NB4 (cell line): ENCODE measurements around the gene RIIAD1.

Experiments used
- DNase-seq: peaks from one replicate; pipeline ENCODE4 v3.0.0; 2010; ENCODE audit warnings: low read depth
- H3K4me3 ChIP-seq: one replicate; pipeline ENCODE4 v1.5.1; 2011; ENCODE audit warnings: mild to moderate bottlenecking, low read depth, low read length, moderate library complexity
- MAX ChIP-seq: IDR thresholded peaks from 2 replicates; pipeline ENCODE4 v1.6.1; 2011; ENCODE audit warnings: low read depth, low read length
- MYC ChIP-seq: IDR thresholded peaks from 2 replicates; pipeline ENCODE4 v1.6.1; 2011; ENCODE audit warnings: low read depth, low read length
- POLR2A ChIP-seq: IDR thresholded peaks from 2 replicates; pipeline ENCODE4 v1.6.1; 2011; ENCODE audit warnings: mild to moderate bottlenecking; ENCODE audit not compliant: insufficient read length; ENCODE audit errors: extremely low read depth
- TF ChIP-seq, protein P1 (sequence below): IDR thresholded peaks from one replicate; pipeline ENCODE4 v1.5.1; 2012; ENCODE audit warnings: low read depth, low read length

Gene RIIAD1

DNA sequence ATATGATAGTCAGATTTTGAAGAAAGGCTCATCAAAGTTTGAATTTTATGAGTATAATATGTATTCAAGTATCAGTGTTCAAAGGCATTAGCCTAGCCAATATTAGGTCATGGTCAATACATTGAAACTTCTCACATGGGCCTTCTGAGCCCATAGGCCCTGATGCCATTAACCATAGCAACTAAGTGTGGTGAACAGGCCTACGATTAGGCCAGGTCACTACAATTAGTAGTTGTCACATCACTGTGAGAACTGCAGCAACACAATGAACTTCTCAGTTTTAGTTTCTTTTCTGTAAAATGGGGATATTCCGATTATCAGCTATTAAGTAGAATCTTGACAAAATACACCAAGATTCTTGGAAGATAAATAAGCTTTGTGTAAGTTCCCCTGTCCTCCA, 34.8 kb upstream of the RIIAD1 start:
- DNase-seq: no peak
- H3K4me3 ChIP-seq: no peak overlapping the region
- no peak for TF ChIP-seq MYC

GRCh38 chr1:151689494-151689893, 31.8 kb upstream of the RIIAD1 start:
- DNase-seq: no peak
- no peak for TF ChIP-seq MYC
- H3K4me3 ChIP-seq: no peak overlapping the region

DNA sequence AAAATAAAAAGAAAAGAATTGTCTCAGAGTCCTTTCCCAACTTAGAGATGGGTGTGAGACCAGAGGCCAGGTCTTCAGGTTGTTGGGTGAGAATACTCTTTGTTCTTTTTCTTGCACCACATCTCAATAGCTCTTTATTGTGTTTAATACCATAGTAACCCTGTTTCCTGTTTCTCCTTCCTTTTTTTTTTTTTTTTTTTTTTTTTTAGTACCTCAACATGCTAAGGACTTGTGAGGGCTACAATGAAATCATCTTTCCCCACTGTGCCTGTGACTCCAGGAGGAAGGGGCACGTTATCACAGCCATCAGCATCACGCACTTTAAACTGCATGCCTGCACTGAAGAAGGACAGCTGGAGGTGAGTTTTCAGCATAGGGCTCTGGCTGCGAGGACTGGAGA, 29.1 kb upstream of the RIIAD1 start:
- TF ChIP-seq, protein P1, sequence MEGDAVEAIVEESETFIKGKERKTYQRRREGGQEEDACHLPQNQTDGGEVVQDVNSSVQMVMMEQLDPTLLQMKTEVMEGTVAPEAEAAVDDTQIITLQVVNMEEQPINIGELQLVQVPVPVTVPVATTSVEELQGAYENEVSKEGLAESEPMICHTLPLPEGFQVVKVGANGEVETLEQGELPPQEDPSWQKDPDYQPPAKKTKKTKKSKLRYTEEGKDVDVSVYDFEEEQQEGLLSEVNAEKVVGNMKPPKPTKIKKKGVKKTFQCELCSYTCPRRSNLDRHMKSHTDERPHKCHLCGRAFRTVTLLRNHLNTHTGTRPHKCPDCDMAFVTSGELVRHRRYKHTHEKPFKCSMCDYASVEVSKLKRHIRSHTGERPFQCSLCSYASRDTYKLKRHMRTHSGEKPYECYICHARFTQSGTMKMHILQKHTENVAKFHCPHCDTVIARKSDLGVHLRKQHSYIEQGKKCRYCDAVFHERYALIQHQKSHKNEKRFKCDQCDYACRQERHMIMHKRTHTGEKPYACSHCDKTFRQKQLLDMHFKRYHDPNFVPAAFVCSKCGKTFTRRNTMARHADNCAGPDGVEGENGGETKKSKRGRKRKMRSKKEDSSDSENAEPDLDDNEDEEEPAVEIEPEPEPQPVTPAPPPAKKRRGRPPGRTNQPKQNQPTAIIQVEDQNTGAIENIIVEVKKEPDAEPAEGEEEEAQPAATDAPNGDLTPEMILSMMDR: no peak
- TF ChIP-seq POLR2A: no peak
- no peak for TF ChIP-seq MYC
- TF ChIP-seq MAX: no peak
- no peak overlapping the region for H3K4me3 ChIP-seq
- DNase-seq: no peak

DNA sequence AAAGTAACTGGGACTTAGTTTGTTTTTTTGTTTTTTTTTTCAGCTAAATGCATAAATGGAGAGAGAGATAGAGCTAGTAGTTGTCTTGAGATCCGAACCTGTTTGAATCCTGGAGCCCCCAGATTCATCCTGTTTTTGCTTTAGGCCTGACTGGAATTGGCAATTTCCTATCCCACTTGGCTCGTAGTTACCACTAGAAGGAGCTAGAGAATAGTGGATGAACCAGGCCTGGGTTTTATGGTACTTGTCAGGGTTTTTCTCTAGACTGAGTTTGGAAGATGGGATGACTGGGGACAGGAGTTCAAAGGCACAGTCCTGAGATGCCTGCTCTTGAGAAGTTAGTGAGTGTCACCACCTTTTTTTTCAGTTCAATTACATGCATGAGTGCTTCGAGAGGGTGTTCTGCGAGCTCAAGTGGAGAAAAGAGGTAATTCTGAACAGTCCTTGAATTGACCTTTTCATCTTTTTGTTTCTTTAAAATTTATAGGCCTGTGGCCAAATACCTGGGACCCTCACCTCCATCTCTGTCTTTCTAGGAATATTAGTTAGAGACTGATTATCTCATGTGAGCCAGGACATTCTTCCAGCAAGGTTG, 28.2 kb upstream of the RIIAD1 start:
- peak; percentile 22 for DNase-seq
- no peak overlapping the region for H3K4me3 ChIP-seq
- no peak for TF ChIP-seq MAX
- TF ChIP-seq, protein P1: peak; percentile 40

DNA sequence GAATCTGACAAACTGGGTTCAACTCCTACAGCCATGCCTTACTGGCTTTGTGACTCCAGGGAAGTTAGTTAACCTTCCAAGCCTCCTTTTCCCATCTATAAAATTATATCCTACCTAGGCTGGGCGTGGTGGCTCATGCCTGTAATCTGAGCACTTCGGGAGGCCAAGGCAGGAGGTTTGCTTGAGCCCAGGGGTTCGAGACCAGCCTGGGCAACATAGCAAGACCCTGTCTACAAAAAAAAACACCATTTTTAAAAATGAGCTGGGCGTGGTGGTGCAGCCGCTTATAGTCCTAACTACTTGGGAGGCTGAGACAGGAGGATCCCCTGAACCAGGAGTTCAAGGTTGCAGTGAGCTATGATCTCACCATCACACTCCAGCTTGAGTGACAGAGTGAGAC, 19.8 kb upstream of the RIIAD1 start:
- no peak for TF ChIP-seq POLR2A
- no peak for DNase-seq
- H3K4me3 ChIP-seq: no peak overlapping the region

- H3K4me3 ChIP-seq: no peak overlapping the region
- no peak for DNase-seq
- no peak for TF ChIP-seq MAX
Observed at GRCh38 chr1:151702936-151703335, 18.4 kb upstream of the RIIAD1 start.

GRCh38 chr1:151703813-151704212, 17.5 kb upstream of the RIIAD1 start:
- no peak for TF ChIP-seq POLR2A
- TF ChIP-seq MAX: no peak
- no peak for TF ChIP-seq MYC
- DNase-seq: no peak
- H3K4me3 ChIP-seq: no peak overlapping the region

DNA sequence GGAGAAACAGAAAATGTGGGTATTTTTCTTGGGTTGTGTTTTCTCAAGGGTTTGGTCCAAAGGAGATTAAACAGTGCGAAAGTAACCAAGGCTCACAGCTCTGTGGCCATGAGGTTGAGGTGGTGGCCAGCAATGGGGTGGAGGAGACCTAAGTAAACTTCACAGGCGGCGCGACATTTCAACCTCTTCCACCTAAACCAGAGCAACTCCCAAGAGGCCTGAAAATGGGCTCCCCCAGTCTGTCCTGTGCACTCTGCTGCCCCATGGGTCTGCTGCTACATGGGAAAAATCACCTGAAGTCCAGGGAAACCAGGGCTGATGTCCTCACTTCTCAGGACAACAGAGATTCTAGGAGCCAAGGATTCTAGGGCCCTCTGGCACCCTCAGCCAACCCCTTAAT, 17.1 kb upstream of the RIIAD1 start:
- no peak for TF ChIP-seq MYC
- TF ChIP-seq MAX: no peak
- no peak for TF ChIP-seq POLR2A
- TF ChIP-seq, protein P1: no peak
- no peak overlapping the region for H3K4me3 ChIP-seq
- DNase-seq: no peak

DNA sequence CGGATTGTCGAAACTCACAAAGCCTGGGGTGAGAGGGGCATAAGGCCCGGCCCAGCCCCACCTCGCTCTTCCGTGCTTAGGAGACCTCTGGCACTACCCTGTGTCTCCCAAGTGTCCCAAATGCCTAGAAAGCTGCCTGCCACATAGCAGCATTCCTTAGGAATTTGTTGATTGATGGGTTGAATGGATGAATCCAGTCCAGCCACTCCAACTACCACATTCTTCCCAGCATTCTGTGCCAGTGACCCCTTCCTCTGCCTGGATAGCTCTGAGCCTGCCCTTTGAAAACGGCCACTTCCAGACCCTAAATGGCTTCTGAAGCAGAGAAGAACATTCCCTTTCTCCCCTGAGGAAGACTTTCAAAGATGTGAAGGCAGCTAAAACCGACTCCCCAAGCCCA, 16.2 kb upstream of the RIIAD1 start:
- TF ChIP-seq MAX (no peak), POLR2A (no peak), MYC (no peak)
- TF ChIP-seq, protein P1: no peak
- DNase-seq: no peak

More for the DNA sequence above, 16.2 kb upstream of the RIIAD1 start:
- no peak overlapping the region for H3K4me3 ChIP-seq
